Activated CD8-positive, alpha-beta memory T cell treated with anti-CD3 and anti-CD28 coated beads, Interleukin-2, amount 50 U/mL, for 1 hour (primary cell): ENCODE data around the gene ZDHHC5.

Source experiments
- DNase-seq: peaks from one replicate; pipeline ENCODE4 v3.0.0-alpha.2; 2020; ENCODE audit errors: extremely low read depth

The ZDHHC5 gene

DNA sequence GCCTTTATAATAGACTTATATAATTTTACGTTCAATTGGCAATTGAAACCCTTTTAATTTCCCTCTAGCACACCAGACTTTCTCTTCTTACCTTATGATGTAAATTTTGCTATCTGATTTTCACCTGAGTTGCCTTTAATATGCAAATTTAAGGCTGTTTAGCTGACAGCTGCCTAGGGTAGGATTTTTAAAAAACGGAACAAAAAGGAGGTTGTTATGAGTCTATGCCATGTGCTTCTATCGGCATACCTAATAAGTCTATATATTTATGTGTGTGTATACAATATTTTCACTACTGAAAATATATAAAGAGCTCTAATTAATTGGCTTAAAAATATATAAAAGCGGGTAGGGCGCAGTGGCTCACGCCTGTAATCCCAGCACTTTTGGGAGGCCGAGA is 61.6 kb downstream of the ZDHHC5 start:
- no peak for DNase-seq

DNA sequence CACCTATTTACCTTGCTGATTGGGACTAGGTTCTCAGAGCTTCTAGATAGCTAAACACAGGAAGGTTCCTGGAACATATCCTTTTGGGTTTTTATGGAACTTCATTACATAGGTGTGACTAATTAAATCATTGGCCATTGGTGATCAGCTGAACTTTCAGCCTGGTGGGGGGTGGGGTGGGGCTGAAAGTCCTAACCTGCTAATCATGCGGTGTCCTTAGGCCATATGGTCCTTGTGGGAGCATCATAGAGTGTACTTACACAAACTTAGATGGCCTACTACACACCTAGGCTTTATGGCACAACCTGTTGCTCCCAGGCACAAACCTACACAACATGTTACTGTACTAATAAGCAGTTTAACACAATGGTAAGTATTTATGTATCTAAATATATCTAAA is 64.7 kb downstream of the ZDHHC5 start:
- no peak for DNase-seq

DNA sequence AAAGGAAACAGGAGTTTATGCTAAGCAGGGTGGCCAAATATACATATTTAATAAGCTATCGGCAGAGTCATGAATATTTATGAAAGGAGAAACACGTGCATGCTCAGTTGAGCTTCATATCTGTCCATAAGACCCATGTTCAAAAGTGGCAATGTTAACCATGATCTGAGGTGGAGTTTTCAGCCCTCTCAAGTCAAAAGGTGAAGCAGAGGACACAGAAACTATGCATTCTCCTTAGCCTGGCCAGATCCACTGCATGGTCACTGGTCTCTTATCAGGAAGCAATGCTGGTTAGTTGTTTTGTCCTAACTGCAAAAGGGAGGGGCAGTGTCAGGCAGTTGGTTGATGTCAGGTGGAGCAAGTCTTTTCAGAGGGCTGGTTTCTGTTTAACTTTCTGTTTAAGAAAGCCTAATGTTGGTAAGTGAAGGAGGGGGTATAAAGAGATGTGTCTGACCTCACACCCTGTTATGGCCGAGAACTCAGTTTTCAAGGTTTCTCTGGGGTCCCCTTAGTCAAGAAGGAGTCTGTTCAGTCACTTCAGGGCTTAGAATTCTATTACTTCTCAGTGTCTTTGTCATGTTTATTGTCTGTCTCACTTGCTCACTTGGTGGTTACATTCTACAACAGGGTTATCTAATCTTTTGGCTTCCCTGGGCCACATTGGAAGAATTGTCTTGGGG is 67.8 kb downstream of the ZDHHC5 start:
- DNase-seq = no peak

DNA sequence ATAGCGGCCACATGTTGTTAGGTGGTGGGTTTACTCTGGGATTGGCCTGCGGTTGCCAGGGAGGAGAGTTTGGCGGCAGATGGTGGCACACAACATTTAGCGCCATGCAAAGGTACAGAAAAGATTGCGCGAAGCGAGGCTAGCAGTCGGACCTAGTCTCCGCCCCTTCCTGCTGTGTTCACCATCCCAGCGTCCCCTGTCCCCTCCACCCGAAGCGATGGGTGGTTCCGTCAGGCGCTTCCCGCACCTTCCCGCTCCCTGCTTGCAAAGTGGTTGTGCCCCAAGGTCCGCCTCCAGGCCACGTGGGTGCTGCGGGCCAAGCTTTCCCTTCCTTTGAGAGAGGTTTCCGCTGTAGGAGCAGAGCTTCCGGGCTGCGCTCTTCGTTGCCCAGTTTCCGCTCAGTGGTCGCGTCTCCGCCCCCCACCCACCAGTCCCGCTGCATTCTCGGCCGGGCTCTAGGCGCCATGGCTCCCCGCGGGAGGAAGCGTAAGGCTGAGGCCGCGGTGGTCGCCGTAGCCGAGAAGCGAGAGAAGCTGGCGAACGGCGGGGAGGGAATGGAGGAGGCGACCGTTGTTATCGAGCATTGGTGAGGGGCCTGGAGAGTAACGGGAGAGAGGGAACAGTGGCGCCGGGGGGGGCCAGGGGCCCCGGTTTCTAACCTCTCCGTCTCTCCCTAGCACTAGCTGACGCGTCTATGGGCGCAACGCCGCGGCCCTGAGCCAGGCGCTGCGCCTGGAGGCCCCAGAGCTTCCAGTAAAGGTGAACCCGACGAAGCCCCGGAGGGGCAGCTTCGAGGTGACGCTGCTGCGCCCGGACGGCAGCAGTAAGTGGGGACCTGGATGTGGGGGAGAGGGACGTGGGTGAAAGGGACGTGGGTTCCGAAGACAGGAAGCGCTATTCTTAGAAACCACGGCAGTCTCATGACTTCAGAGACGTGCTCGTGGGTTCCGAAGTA is 73.5 kb downstream of the ZDHHC5 start, which contains the start of gene SELENOH:
Gene SELENOH, plus strand, starts transcription at position 360 of the 955 bp plus-strand sequence. Its CDS starts 105 bp downstream, at position 465.
- DNase-seq = peak; percentile 87

DNA sequence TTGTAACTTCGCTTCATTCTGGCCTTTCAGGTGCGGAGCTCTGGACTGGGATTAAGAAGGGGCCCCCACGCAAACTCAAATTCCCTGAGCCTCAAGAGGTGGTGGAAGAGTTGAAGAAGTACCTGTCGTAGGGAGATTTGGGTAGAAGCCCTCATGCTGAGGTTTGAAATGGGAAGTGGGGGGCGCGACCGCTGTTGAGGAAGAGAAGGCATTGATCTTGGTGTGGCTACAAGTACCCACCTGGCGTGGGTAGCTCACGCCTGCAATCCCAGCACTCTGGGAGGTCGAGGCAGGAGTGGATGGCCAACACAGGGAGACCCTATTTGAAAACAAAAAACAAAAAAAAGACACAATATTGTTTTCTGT is 74.2 kb downstream of the ZDHHC5 start:
- DNase-seq = no peak

DNA sequence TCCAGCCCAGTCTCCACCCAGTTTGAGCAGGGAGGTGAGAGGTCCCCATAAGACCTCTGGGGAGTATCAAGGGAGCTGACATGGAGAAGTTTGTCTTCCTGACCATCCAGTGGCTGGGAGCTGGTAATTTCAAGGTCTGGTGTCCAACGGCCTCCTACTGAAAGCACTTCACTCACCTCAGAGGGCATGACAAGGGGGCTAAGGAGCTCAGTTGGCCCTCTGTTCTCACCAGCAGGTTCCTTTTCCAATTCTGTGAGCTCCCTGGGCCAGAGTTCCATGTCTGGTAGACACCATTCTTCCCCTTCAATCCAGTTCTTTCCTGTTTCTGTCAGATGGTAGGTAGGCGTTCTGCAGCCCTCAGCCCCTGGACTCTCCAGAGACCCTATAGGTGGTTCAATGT is 76.4 kb downstream of the ZDHHC5 start:
- DNase-seq = no peak

DNA sequence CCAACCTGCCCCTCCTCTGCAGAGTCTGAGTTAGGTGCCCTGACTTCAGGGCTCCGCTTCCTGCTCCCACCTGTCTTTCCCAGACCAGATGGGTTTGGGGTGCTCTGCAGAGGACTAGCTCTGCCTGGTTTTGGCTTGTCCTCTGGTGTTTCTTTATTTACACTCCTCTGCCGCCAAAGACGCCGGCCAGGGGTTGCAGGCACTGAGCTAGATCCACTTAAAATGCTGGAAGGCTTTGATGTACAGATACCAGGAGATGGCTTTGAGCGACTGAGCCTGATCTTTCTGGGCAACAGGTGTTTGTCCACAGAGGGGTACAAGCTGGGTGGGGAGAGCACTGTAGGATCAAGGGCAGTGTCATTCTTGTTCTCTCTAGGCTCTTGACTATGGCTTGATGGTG is 77.3 kb downstream of the ZDHHC5 start:
- DNase-seq = no peak

DNA sequence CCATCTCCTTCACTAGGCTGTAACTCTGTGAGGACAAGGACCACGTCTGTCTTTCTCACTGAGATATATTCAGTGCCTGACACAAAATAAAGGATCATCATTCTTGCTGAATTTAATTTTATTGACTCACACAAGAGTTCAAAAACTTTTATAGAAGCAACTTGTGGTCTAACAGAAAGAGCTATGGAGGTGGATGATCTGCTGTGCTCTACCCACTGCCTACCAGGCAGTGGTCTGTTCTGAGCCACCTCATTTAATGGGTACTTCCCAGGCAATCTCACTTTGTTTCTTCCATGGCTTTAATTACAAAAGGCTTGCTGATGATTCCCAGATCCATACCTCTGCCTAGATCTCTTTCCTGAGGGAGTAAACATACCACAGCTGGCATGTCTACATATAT is 79.0 kb downstream of the ZDHHC5 start:
- no peak for DNase-seq
